Smooth muscle cell (in vitro differentiated cells): ENCODE measurements around the gene RAB25. TPM values are rescaled to one million over a fixed set of nuclear protein-coding genes. Genes with fewer than 3 reads are reported as not detected.

Experiments used
- DNase-seq: peaks from one replicate; lab custom pipeline; 2025; ENCODE audit not compliant: unreplicated experiment; lab: John Stamatoyannopoulos, UW
- H2AFZ ChIP-seq: fragments of 200-600 bp; sonication (generic); 2 replicates; pipeline ENCODE4 v1.6.0; 2016; ENCODE audit warnings: antibody characterized with exemption, low read depth, mild to moderate bottlenecking
- H3F3A ChIP-seq: fragments of 200-600 bp; sonication (generic); 2 replicates; pipeline ENCODE4 v1.6.0; 2017; ENCODE audit warnings: antibody characterized with exemption, low read depth
- H3K27ac ChIP-seq: fragments of 200-600 bp; sonication (generic); 2 replicates; pipeline ENCODE4 v1.5.1; 2016; ENCODE audit warnings: low read depth, mild to moderate bottlenecking
- H3K27me3 ChIP-seq: fragments of 200-600 bp; sonication (generic); 2 replicates; pipeline ENCODE4 v1.6.1; 2016; ENCODE audit warnings: low read depth, mild to moderate bottlenecking
- H3K36me3 ChIP-seq: fragments of 200-600 bp; sonication (generic); 2 replicates; pipeline ENCODE4 v1.5.1; 2016; ENCODE audit warnings: low read depth
- H3K4me1 ChIP-seq: fragments of 200-600 bp; sonication (generic); 2 replicates; pipeline ENCODE4 v1.5.1; 2016; ENCODE audit warnings: low read depth
- H3K4me2 ChIP-seq: fragments of 200-600 bp; sonication (generic); 2 replicates; pipeline ENCODE4 v1.6.0; 2016; ENCODE audit warnings: mild to moderate bottlenecking
- H3K4me3 ChIP-seq: fragments of 200-600 bp; sonication (generic); 2 replicates; pipeline ENCODE4 v1.5.1; 2016; ENCODE audit warnings: mild to moderate bottlenecking
- H3K79me2 ChIP-seq: fragments of 200-600 bp; sonication (generic); 2 replicates; pipeline ENCODE4 v1.6.0; 2016; ENCODE audit warnings: low read depth, mild to moderate bottlenecking
- H3K9ac ChIP-seq: fragments of 200-600 bp; sonication (generic); 2 replicates; pipeline ENCODE4 v1.6.0; 2016; ENCODE audit warnings: low read depth
- H3K9me3 ChIP-seq: fragments of 200-600 bp; sonication (generic); replicated peaks from 2 replicates; pipeline ENCODE4 v1.5.1; 2016; ENCODE audit warnings: low read depth
- H4K20me1 ChIP-seq: fragments of 200-600 bp; sonication (generic); 2 replicates; pipeline ENCODE4 v1.6.0; 2016; ENCODE audit warnings: low read depth
- CTCF ChIP-seq: fragments of 200-600 bp; sonication (generic); IDR thresholded peaks from 2 replicates; pipeline ENCODE4 v1.5.1; 2017; ENCODE audit warnings: borderline replicate concordance, mild to moderate bottlenecking, antibody characterized with exemption; ENCODE audit not compliant: insufficient read depth, poor library complexity, severe bottlenecking
- WGBS: methylation state at CpG from one replicate; pipeline ENCODE4 v1.1.7; 2016; ENCODE audit warnings: low lambda C conversion rate; 5-methylcytosine and 5-hydroxymethylcytosine counted together
- polyA plus RNA-seq: library from polyadenylated mRNA; unstranded; fragments of >200 nt; fragmentation: Nextera tagmentation; extraction: Ambion mirVana; gene quantifications from 2 replicates; pipeline ENCODE4 v1.2.1, GENCODE V29; 2016
- total RNA-seq: library from RNA; depleted of rRNA; stranded (reverse); fragments of >200 nt; gene quantifications from 2 replicates; pipeline ENCODE4 v1.2.3, GENCODE V29; 2014

Gene RAB25
- total and polyA plus RNA-seq, 2 experiments from 2014 or later, result 8.9 to 16.8 TPM

DNA sequence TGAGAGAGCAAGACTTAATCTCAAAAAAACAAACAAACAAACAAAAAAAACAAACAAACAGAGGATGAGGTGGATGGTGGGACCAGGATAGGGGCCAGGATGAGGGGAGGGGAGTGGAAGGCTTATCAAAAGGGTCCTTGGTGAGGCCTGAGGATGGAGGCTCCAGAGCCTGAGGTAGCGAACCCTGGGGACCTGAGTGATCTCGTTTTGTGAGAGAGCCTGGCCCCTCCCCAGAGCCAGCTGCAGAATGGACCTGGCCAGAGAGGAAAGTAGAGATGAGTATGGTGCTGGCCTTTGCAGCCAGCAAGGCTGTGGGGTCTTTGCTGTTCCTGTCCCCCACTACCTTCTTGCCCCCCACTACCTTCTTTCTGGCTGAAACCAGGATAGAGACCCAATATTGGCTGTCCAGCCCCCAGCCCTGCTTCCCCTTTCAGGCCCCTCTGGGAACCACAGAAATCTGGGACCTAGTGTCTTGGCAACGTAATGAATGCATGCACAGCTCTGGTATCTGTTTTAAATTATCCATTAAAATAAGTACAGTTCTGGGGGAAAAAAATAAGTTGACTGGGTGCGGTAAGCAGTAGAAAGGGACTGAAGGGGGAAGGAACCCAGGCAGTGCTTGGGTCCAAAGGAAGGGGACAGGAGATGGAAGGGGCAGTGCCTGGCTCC is 52.5 kb downstream of the RAB25 start:
- H3K4me3 ChIP-seq, result no peak overlapping the region
- H3K9ac ChIP-seq, result peak overlapping the region; percentile 100
- no peaks in the 10 kb centered on the region for H3K36me3 ChIP-seq
- H3K4me2 ChIP-seq, result peak overlapping the region; percentile 68
- peaks cover 68% of the 10 kb centered on the region for H3K79me2 ChIP-seq
- no peak overlapping the region for H2AFZ ChIP-seq
- peaks cover 12% of the 10 kb centered on the region for H3K4me1 ChIP-seq
- H3K27me3 ChIP-seq, result no peaks in the 10 kb centered on the region
- 28% methylated on average over 4 of the region's 4 CpGs for WGBS
- DNase-seq, result no peak
- H3F3A ChIP-seq, result peaks cover 11% of the 10 kb centered on the region
- no peak for TF ChIP-seq CTCF
- H3K27ac ChIP-seq, result peak overlapping the region; percentile 100
- peaks cover 38% of the 10 kb centered on the region for H4K20me1 ChIP-seq
- H3K9me3 ChIP-seq, result no peaks in the 10 kb centered on the region

- Histone ChIP-seq H2AFZ (no peak within 1 kb of the TSS), H3K4me2 (peak within 1 kb of the TSS; percentile 88), H3F3A (peaks cover 20% of the 10 kb centered on the region), H3K4me3 (peak within 1 kb of the TSS; percentile 100), H3K27me3 (no peaks in the 10 kb centered on the region), H3K9me3 (no peaks in the 10 kb centered on the region), H3K4me1 (peaks cover 15% of the 10 kb centered on the region), H4K20me1 (peaks cover 47% of the 10 kb centered on the region), H3K9ac (peak within 1 kb of the TSS; percentile 100), H3K27ac (peak within 1 kb of the TSS; percentile 100), H3K79me2 (peaks cover 75% of the 10 kb centered on the region), H3K36me3 (no peaks in the 10 kb centered on the region)
- DNase-seq, result peak; percentile 98
- no peak for TF ChIP-seq CTCF
- WGBS, result under 1% methylated on average over 25 of the region's 37 CpGs
Measured at GRCh38 chr1:156114101-156114918, 53.4 kb downstream of the RAB25 start, which contains the start of gene LMNA. Gene LMNA (plus strand): TSS chr1:156114711. CDS start chr1:156114919, 208 bp downstream.

DNA sequence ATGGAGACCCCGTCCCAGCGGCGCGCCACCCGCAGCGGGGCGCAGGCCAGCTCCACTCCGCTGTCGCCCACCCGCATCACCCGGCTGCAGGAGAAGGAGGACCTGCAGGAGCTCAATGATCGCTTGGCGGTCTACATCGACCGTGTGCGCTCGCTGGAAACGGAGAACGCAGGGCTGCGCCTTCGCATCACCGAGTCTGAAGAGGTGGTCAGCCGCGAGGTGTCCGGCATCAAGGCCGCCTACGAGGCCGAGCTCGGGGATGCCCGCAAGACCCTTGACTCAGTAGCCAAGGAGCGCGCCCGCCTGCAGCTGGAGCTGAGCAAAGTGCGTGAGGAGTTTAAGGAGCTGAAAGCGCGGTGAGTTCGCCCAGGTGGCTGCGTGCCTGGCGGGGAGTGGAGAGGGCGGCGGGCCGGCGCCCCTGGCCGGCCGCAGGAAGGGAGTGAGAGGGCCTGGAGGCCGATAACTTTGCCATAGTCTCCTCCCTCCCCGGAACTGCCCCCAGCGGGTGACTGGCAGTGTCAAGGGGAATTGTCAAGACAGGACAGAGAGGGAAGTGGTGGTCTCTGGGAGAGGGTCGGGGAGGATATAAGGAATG is 54.1 kb downstream of the RAB25 start:
- Histone ChIP-seq H3K9ac (peak overlapping the region; percentile 100), H3F3A (peaks cover 25% of the 10 kb centered on the region), H3K4me2 (peak overlapping the region; percentile 88), H3K4me1 (peaks cover 17% of the 10 kb centered on the region), H3K79me2 (peaks cover 78% of the 10 kb centered on the region), H4K20me1 (peaks cover 54% of the 10 kb centered on the region), H3K9me3 (no peaks in the 10 kb centered on the region), H3K4me3 (peak overlapping the region; percentile 100), H2AFZ (no peak overlapping the region), H3K36me3 (no peaks in the 10 kb centered on the region), H3K27me3 (no peaks in the 10 kb centered on the region), H3K27ac (peak overlapping the region; percentile 100)
- DNase-seq, result no peak
- WGBS, result 1% methylated on average over 46 of the region's 49 CpGs
- TF ChIP-seq CTCF, result no peak
